ENCODE results near the gene SHOC2. TPM values are rescaled to one million over a fixed set of nuclear protein-coding genes. Genes with fewer than 3 reads are reported as not detected.

Gene SHOC2
- total and polyA plus RNA-seq, 9 donors, result 19.4 to 91.2 (median 63.1) TPM

- Histone ChIP-seq H3K9me3 (no peaks in the 10 kb centered on the region), H3K4me1 (ENCODE audit: insufficient read depth) (no peaks in the 10 kb centered on the region), H3K36me3 (no peaks in the 10 kb centered on the region), H3K27ac (no peak overlapping the region), H3K4me3 (no peak overlapping the region), H3K27me3 (no peaks in the 10 kb centered on the region)
- no peak for DNase-seq
- TF ChIP-seq CTCF (IDR thresholded peaks at IDR 0.05) (no peak), POLR2A (IDR thresholded peaks at IDR 0.05) (no peak), EP300 (IDR thresholded peaks at IDR 0.05) (no peak)
- 95 to 100% (median 96%) methylated on average over 1 of the region's 1 CpG for WGBS, 3 donors
- intact Hi-C loops (cut with DNase I), result no loop called here
These were observed 84.6 kb downstream of the SHOC2 start for GRCh38 chr10:111004016-111004415.

- H3K27me3 ChIP-seq, result no peaks in the 10 kb centered on the region
- no peaks in the 10 kb centered on the region for H3K36me3 ChIP-seq
- H3K27ac ChIP-seq, result no peak overlapping the region
- TF ChIP-seq CTCF (IDR thresholded peaks at IDR 0.05) (no peak), POLR2A (IDR thresholded peaks at IDR 0.05) (no peak), EP300 (IDR thresholded peaks at IDR 0.05) (no peak)
- 86 to 98% (median 95%) methylated on average over 2 of the region's 2 CpGs for WGBS, 3 donors
- intact Hi-C loops (cut with DNase I), result no loop called here
- H3K4me3 ChIP-seq, result no peak overlapping the region
- H3K4me1 ChIP-seq (ENCODE audit: insufficient read depth), result no peaks in the 10 kb centered on the region
- no peaks in the 10 kb centered on the region for H3K9me3 ChIP-seq
- DNase-seq, result no peak
These were observed 88.1 kb downstream of the SHOC2 start for GRCh38 chr10:111007486-111007885.

GRCh38 chr10:111015181-111015580 lies 95.8 kb downstream of the SHOC2 start:
- no peak overlapping the region for H3K27ac ChIP-seq
- intact Hi-C loops (cut with DNase I), result no loop called here
- no peak overlapping the region for H3K4me3 ChIP-seq
- no peaks in the 10 kb centered on the region for H3K27me3 ChIP-seq
- DNase-seq, result no peak
- H3K36me3 ChIP-seq, result no peaks in the 10 kb centered on the region
- no peaks in the 10 kb centered on the region for H3K4me1 ChIP-seq (ENCODE audit: insufficient read depth)
- no peak for TF ChIP-seq POLR2A (IDR thresholded peaks at IDR 0.05)
- no peak for TF ChIP-seq EP300 (IDR thresholded peaks at IDR 0.05)
- TF ChIP-seq CTCF (IDR thresholded peaks at IDR 0.05), result no peak
- WGBS, 3 donors, result 77 to 87% (median 78%) methylated on average over 1 of the region's 1 CpG
- H3K9me3 ChIP-seq, result no peaks in the 10 kb centered on the region

- 46 to 95% (median 73%) methylated on average over 2 of the region's 2 CpGs for WGBS, 3 donors
- intact Hi-C loops (cut with DNase I), result no loop called here
These were observed 97.7 kb downstream of the SHOC2 start for GRCh38 chr10:111017098-111017497.

More at GRCh38 chr10:111017098-111017497, 97.7 kb downstream of the SHOC2 start:
- no peaks in the 10 kb centered on the region for H3K9me3 ChIP-seq
- no peak overlapping the region for H3K27ac ChIP-seq
- no peak overlapping the region for H3K4me3 ChIP-seq
- no peaks in the 10 kb centered on the region for H3K4me1 ChIP-seq (ENCODE audit: insufficient read depth)
- TF ChIP-seq CTCF (IDR thresholded peaks at IDR 0.05) (no peak), POLR2A (IDR thresholded peaks at IDR 0.05) (no peak), EP300 (IDR thresholded peaks at IDR 0.05) (no peak)
- DNase-seq, result no peak
- no peaks in the 10 kb centered on the region for H3K27me3 ChIP-seq
- H3K36me3 ChIP-seq, result no peaks in the 10 kb centered on the region

All from ovary (tissue), 9 donors.